DMS53 (cell line): ENCODE measurements around the gene VAV3.
A peak's percentile ranks its signal among the peaks of the same experiment; 100 is the strongest.

ENCODE experiments used
- DNase-seq: peaks from one replicate; lab custom pipeline; 2025; lab: John Stamatoyannopoulos, UW

VAV3 gene

DNA sequence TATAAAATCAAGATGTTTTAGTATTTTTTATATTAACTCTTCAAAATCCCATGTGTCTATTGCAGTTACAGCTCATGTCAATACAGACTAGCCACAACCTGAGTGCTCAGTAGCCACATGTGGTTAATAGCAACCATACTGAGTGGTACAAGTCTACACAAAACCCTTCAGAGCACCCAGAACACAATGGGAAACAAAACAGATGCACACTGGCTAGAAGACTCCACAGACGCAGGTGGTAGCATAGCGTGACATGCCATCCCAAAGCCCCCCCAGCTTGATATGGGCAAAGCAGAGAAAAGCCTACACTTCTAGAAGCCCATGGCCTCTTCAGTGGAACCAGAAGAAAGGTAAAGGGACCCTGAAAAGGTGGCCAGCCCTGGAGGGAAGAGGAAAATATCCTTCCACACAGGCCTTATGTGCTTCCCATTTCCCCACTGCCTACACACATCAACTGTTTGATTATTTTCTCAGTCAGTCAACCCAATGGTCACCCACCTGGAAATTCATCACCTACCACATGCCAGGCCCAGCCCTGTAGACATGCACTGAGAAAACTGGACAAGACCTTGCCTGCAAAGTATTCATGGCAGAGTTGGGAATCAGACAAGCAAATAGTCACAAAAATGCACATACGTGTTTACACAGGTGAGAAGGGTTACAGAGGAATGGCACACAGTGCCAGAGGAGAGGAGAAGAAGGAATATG, 175.0 kb downstream of the VAV3 start:
- DNase-seq, result no peak

DNA sequence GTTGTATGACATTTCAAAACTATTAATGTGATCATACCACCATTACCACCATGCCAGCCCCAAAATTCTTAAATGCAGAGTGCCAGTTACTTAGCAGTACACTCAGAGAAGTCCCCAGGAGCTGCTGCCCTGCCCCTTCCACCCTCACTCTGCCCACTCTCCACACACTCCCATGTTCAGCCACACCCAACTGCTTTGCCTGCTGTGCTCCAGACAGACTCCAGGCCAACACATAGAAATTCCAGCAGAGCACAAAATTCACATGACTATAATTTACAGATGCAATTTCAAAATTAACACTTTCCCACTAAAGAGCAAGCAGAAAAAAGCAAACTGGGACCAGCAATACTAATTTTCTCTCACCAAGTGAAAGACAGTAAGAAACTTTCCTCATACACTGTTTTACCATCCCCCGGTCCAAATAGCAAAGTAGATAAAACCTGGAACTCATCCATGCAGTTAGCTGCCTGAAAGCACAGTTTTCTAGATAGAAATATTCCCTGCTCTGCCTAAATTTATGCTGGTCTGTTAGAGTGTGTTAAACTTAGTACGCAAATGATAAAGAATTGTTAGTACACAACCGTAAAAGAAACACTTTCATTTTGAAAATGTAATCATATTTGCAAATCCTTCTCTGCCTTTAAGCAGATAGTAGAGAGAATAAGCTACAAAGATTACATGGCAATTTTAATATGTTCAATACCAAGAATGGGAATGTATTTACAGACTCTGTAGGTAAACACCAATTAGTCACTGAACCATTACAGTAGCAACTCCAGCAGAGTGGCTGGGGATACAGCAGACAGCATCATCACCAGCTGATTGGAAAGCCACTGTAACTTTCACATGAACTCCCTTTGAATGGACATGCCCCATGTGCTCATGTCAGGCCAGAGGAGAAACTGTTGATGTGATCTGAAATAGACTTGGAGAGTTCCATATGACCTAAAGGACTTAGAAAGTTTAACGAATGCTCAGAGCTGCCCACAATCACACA, 176.5 kb downstream of the VAV3 start:
- DNase-seq, result peak; percentile 22

DNA sequence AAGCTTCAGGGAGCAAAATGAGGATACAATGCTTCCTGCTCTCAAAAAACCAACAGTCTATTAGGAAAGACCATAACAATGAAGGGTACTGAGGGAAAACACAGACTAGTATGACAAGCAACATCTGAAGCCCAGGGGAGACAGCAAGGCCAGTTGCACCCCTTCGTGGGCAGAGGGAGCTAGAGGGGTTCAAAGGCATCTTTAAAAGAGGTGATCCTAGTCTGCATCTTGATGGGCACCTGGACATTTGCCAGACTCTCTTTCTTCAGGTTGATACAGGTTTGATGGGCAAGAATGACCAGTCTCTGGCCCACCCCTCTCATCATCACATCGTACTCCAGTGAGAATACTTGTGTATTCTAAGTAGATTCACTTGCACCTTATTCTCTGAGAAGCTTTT, 177.7 kb downstream of the VAV3 start:
- peak; percentile 83 for DNase-seq

DNA sequence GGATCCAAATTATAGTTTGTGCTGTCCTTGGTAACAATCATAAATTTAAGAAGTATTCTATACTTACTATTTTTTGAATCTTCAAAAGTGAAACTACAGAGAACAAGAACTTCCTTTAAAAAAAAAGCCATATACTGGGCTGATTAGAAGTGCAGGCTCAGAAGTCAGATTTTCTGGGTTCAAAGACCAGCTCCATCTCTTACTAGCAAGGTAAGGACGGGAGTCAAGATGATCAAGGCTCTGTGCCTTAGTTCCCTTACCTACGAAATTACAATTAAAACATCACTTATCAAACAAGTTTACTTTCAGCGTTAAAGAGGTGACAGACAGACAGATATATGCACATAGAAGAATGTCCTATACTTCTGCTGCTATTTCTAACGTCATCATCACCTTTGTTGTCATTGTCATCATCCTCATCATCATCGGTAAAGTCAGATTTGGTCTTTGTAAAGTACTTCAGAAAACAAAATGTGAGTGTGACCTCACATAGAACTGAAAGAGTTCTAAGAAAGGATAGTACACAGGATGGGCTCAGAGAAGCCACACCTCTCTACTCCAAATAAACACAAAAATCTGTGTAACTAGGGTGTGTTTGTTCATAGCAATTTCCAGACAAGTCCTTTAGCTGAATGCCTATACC, 178.7 kb downstream of the VAV3 start:
- peak; percentile 24 for DNase-seq

DNA sequence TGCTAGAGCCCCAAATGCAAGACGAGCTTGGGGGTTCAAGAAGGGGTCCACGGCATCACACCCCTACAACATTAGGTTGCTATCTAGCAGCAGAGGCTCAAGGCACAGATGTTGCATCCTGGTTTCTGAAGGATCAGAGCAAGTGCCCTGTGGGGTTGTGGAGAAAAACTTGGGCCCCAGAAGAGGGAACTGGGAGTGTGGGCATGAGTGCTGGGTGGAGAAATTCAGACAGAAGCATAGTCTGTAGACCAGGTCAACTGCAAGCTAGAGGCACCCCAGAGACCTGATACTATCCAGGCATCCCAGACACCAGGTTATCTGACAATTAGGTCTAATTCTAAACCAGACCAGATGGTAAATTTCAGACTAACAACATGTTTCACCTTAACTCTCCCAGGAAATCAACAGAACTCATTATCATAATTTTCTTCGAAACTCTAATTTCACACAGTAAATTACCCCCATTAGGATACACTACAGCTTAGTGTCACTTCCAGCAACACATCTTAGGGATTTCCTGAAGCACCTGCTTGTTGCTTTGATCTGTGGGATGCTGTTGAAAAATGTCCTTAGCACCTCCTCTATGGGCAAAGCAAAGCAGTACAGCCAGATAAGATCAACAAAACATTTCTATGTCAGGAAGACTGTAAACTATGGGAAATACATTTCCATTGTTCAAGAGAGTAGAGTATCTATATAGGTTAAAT, 179.3 kb downstream of the VAV3 start:
- no peak for DNase-seq

DNA sequence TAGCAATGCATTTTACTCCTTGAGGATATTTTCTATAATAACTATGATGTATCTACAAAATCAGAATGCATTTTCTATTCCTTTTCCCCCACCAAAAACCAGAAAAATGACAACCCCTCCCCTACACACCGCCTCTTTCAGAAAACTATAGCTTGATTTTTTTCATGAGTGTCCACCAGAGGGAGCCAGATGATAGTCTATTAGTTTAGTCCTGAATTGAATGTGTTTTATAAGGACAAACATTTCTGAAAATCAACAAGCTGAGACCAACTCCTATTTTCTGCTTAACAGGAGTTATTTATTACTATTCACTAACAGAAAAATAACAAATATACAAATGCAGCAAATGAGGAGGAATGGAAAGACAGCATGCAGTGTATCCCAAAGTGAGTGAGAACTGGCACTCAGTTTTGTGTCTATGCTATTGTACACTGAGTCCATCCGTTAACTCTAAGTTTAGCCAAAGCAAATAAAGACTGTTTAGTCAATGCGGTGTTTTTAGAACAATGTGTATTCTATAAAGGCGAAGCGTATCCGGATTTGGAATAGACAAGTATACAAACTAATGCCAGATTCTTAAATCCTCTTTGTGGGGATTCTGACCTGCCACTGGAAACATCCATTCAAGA, 182.6 kb downstream of the VAV3 start:
- peak; percentile 73 for DNase-seq

DNA sequence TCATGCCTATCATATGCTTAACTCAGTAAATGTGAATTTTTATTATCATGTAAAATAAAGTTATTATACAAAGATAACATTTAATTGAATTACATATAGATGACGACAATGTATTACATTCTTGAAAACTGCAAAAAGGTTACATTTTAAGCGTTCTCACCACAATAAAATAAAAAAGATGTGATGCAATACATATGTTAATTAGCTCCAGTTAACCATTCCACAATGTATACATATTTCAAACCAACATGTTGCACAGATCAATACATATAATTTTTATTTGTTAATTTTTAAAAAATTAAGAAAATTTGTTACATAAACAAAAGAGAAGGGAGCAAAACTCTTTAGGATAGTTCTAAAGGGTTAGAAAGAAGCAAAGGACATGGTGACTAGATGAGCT, 183.7 kb downstream of the VAV3 start:
- no peak for DNase-seq

DNA sequence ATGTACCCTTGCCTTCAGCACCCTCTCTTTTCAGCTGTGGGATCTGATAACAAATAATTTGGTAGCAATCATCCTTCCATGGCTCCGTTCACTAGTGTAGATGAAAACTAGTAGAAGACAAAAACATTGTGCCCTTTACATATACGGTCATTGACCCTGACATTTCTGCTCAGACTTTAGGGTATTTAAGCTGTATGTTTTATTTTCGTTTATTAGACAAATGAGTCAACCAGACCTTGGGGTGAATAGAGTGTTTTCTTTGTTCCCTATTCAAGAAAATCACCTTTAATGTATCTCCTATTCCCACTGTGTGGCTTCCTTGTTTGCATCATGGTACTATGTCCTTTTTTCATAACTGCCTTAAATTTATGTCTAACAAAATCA, 187.3 kb downstream of the VAV3 start:
- DNase-seq, result no peak

DNA sequence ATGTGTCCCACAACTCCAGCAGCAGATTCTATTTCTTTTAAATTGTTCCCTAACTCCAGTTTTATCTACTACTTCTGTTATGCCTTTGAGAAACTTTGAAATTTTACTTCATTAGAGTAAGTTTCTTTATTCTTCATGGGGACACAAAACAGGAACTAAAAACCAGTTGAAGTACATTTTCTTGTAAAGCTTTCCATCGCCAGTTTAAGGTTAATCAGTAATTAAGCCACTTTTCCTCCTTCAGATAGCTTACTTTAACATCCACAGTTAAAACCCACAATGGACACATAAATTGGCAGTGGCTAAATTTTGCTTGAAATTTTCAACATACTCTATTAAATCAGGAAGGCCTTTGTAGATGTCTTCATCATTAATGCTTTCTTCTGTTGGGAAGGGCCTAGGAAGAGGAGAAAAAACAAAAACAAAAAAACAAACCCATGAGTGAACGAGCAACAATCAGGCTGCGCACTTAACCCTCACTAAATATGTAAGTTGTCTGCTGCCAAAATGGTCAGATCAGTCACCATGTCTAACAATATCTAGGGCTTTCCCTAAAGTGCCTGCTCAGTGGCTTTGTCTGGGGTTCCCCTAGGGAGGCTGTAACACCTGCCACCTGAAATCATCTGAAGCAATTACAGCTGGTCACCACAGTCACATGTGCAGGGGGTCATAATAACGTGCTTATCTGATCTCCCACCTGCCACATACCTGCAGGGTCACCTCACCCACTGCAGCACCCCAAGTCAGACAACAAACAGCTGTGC, 187.9 kb downstream of the VAV3 start:
- DNase-seq, result peak; percentile 14

DNA sequence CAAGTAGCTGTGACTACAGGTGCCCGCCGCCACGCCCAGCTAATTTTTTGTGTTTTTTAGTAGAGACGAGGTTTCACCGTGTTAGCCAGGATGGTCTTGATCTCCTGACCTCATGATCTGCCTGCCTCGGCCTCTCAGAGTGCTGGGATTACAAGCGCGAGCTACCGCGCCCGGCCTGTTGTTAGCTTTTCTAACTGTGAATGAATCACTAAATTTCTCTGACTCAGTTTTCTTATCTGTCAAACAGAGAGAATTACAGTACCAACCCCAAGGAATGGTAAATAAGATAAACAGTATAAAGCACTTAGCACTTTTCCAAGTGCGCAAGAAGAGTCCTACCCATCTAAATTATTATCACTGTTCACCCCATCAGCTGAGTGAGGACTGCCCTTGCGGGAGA, 193.6 kb downstream of the VAV3 start:
- DNase-seq, result no peak

DNA sequence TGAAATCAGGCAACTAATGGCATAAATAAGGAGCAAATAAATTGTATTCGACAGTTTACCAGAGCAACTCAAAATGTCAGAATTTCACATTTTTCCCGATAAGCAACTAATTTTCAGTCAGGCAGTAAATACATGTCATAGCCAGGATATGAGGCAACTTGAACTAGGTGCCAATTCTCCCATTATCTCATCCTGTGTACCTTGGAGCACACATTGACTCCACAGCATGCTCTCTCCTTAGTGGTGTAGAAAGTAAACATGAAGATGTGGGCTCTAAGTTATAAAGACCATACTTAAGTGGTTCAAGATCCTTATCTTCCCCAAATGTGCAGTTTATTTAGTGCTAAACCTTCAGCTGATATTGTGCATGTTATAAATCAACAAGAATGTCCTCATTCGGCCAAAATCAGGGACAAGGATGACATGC, 197.8 kb downstream of the VAV3 start:
- peak; percentile 35 for DNase-seq

DNA sequence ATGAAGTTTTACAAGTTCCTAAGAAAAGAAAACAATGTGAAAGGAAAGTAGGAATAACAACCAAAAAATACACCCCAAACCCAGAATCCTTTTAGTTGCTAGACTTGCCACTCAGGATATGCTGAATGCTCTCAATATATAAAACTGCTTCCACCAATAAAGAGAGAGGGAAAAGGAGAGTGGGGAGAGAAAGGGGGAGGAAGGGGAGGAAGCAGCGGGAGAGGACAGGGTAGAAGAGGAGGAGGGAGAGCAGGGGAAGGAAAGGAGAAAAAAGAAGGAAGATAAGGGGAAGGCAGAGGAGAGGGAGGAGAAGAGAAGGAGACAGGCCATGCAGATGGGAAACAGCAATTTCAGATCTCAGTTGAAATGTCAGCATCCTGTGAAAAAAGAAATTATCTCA, 198.4 kb downstream of the VAV3 start:
- no peak for DNase-seq

DNA sequence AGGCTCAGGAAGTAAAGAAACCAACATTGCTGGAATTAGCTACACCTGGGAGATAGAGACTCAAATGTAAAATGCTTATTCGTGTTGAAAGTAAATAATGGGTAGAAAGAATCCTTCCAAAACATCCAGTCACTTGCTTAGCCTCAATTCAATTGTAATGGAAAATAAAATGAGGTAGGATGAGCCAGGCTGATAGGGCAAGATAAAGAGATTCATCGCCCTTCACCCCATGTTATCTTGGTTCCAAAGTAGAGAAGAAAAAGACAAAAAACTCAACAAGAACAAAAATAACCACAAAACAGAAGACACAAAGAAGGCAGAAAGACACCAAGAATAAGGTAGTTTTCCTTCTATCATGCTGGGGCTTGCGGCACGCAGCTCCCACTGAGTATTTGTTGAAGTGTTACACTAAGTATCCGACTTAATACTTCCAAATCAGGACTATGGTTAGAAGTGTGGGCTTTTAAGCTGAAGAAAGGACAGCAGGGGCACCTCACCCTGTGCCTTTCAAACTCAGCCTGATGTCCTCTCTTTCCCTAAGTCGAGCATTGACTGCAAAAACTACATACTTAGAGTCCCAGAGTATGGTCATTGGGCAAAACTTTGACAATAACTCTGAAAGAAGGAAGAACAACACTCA, 202.1 kb downstream of the VAV3 start:
- no peak for DNase-seq

DNA sequence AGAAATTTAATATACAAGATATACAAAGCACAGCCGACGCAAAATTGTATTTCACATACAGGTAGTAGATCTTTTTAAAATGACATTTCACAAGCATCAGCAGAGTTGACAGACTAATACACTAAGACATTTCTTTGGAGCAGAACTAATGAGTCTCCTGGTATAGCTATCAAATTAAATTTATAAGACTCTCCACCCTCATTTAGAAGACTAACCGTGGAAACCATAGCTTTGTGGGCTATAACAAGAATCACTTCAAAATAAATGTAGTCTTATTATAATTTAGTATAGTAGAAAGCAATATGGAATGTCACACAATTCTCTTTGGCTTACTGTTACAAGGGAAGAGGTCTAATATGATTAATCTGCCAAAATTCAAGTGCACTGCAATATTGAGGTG, 204.9 kb downstream of the VAV3 start:
- DNase-seq, result no peak

DNA sequence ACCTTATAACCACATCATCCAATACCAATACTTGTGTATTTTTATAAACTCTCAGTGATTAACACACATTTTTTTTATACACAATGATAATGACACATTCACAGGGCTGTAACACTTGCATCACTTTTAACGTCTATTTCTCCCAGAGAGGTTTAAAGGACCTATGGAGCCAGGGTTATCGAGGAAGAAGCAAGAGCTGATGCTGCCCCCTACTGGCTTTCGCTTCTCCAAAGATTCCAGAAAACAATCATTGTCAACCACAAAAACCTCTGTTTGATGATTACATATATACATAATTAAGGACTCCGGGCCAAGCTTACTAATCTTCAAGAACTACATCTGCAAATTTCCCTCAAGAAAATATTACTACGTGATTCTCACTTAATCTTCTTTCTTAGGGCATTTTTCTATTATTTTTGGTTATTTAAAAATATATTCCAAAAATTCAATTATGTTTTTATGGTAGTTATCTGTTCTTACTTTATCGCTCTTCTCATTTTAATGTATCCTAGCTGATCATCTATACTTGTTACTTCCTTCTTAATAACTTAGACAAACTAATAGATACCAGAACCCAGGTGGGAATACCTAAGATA, 214.5 kb downstream of the VAV3 start:
- peak; percentile 83 for DNase-seq

DNA sequence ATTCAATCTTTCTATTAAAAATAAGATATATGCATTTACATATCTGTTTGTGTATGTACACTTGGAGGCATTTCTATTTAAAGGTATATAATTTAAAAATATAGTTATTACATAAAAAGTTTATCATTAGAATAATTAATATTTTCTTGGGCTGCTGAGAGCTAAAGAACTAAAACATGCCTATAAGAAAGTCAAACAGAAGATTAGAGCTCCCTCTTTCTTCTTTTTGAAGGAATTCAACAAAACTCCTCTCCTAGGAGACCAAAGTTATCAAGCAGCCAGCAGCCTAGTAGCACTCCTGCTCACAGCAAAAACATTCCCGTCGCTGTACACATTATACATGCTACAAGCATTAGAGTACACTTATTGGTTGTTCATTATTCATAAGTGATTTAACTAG, 216.4 kb downstream of the VAV3 start:
- DNase-seq, result peak; percentile 29

DNA sequence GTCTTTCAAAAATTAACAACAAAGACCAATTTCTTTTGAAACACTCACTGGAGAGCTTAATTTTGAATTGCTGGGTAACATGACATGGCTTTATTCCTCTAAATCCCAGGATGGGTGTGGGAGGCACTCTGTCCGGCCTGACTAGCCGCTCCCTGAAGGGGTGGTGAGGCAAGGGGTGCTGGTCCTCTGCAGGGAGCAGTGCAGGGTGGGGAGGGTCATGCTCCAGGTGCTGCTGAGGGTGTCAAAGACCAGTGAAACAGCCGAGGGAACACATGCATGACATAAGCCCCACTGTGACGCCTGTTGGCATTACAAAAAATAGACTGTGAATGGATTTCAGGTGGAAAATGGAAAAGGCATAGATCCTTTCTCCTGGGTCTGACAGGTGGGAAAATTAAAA, 223.7 kb downstream of the VAV3 start:
- DNase-seq, result no peak

DNA sequence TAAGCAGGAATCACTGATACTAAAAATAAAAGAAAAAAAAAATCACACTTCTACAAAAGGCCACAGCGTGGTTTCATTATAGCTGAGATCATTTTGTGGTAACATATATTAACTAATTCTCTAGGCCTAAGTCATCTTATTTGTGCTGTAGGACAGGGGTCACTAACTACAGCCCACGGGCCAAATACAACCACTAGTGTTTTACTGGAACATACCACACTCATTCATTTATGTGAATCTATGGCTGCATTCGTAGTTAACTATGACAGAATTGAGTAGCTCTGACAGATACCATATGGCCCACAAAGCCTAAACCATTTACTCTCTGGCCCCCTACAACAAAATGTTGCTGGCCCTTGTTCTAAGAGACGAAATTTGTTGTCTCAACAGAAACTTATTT, 224.4 kb downstream of the VAV3 start:
- no peak for DNase-seq

DNA sequence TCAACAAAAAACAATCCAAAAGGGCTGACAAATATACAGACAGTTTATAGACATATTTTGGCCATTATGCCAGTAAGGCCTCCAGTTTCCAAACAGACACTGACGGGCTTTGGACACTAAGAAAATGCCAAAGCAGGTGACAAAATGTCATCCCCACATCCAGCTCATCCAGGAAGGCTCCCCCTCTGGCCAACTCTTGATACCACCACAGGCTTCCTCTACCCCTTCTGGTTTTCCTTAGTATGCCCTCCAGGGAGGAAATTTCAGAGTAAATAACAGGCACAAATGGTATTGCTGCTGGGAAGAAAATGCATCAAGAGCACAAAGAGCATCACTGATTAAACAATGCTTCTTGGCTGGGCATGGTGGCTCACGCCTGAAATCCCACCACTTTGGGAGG, 225.3 kb downstream of the VAV3 start:
- DNase-seq, result no peak

DNA sequence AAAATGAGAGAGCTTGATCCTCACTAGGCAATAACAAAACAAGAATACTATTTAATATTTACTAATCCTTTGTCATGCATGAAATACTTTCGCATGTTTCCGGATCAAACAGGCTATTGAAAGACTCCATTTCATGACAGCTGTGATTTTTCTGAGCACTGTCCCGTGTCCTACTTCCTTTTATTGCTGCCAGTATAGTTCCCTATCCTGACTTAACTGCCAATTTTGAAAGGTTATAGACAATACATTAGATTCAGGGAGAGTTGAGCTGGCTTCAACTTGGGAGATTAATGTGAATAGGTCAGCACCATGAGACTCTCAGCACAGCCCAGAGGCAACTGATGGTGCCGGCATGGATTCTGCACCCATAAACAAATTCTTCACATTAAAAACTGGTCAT, 225.8 kb downstream of the VAV3 start:
- peak; percentile 29 for DNase-seq
